ENCODE results near the gene DGKI. TPM values are rescaled to one million over a fixed set of nuclear protein-coding genes. Genes with fewer than 3 reads are reported as not detected.

DGKI gene
- total RNA-seq, 1 donor from 2014 or later = 3.1 TPM

DNA sequence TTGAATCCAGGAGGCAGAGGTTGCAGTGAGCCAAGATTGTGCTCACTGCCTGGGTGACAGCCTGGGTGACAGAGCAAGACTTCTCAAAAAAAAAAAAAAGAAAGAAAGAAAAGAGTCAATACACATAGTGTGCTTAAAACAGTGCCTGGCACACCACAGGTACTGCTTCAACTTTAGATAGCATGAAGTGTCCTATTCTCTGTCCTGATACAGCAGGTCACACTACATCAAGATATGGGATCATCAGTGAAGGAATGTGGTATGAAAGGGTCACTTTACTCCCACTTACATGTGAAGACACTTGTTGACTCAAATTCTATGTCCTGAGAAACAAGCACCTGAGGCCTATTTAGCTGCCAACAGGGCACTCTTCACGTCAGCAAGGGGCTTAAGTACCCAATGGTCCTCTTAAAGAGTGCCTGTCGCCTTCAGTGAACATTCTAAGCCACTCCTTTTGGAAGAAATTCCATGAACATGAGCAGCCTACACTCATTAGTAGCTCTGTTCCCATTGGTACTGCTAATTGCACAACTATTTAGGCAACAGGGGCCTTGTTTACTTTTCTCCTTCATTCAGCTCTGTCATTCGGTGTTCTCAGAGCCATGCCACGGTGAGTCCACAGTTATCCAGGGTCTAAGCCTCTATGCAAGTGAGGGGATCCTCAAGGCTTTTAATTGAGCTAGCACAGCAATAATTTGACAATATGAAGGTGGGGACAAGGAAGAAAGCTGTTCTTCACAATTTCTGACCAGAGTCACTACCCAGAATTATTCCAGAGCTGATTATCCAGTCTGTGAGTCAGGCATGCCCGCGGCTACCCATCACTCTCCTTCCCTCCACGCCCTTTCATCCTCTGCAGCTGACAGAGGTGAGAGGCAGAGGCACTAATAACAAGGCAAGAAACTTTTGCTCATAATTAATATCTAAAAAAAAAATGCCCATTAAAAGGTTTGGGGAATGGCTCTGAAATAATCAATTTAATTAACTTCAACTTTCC lies 446.6 kb downstream of the DGKI start:
- Mint-ChIP-seq H3K27ac (ENCODE audit: unreplicated experiment) (no peak overlapping the region), H3K36me3 (ENCODE audit: unreplicated experiment) (peaks cover 2% of the 10 kb centered on the region), H3K4me3 (ENCODE audit: unreplicated experiment) (no peak overlapping the region), H3K27me3 (ENCODE audit: unreplicated experiment) (no peaks in the 10 kb centered on the region), H3K4me1 (ENCODE audit: unreplicated experiment) (peaks cover 5% of the 10 kb centered on the region), H3K9me3 (ENCODE audit: unreplicated experiment) (no peaks in the 10 kb centered on the region)
- no peak for DNase-seq (ENCODE audit: extremely low spot score, unreplicated experiment)
- TF ChIP-seq, protein P1, sequence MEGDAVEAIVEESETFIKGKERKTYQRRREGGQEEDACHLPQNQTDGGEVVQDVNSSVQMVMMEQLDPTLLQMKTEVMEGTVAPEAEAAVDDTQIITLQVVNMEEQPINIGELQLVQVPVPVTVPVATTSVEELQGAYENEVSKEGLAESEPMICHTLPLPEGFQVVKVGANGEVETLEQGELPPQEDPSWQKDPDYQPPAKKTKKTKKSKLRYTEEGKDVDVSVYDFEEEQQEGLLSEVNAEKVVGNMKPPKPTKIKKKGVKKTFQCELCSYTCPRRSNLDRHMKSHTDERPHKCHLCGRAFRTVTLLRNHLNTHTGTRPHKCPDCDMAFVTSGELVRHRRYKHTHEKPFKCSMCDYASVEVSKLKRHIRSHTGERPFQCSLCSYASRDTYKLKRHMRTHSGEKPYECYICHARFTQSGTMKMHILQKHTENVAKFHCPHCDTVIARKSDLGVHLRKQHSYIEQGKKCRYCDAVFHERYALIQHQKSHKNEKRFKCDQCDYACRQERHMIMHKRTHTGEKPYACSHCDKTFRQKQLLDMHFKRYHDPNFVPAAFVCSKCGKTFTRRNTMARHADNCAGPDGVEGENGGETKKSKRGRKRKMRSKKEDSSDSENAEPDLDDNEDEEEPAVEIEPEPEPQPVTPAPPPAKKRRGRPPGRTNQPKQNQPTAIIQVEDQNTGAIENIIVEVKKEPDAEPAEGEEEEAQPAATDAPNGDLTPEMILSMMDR (IDR thresholded peaks at IDR 0.05) = no peak

DNA sequence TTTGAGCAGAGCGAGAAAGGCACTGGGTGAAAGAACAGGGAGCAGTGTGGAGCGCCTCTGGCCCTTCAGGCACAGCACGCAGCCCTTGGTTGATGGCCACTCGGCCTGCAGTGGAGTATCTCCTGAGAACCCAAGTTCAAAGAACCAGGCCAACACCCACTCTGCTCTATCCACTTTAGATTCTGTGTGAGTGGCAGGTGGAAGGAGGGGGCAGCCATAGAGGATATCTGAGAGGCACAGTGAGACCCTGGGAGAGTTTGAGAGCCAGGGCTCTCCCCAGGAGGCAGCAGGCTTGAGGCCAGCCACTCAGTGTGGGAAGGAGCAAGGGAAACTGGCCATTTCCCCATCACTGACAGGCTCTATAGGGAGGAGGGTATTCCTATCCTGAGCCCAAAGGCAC lies 450.7 kb downstream of the DGKI start:
- Mint-ChIP-seq H3K4me3 (ENCODE audit: unreplicated experiment) (no peak overlapping the region), H3K4me1 (ENCODE audit: unreplicated experiment) (no peaks in the 10 kb centered on the region), H3K9me3 (ENCODE audit: unreplicated experiment) (no peaks in the 10 kb centered on the region), H3K27ac (ENCODE audit: unreplicated experiment) (no peak overlapping the region), H3K36me3 (ENCODE audit: unreplicated experiment) (peaks cover 4% of the 10 kb centered on the region), H3K27me3 (ENCODE audit: unreplicated experiment) (no peaks in the 10 kb centered on the region)
- DNase-seq (ENCODE audit: extremely low spot score, unreplicated experiment) = no peak
- TF ChIP-seq, protein P1 (IDR thresholded peaks at IDR 0.05) = no peak

DNA sequence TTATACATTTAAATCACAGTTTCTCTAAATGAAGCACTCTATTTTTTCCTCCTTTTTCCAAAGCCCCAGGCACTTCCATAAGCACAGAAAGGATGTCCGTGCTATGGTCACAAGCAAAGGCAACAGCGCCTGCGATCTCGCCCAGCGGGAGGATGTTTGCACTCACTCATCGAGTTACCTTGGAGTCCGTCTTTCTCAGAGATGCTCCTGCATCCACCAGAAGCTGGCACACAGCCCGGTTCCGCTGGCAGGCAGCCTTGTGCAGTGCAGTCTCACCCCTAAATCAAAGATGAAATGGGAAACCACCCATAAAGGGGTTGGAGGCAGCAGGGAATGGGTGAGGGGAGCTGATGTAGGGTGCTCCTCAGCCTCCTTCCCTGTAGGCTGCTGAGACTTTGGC lies 451.4 kb downstream of the DGKI start:
- Mint-ChIP-seq H3K4me1 (ENCODE audit: unreplicated experiment) (no peaks in the 10 kb centered on the region), H3K36me3 (ENCODE audit: unreplicated experiment) (peaks cover 4% of the 10 kb centered on the region), H3K4me3 (ENCODE audit: unreplicated experiment) (no peak overlapping the region), H3K27me3 (ENCODE audit: unreplicated experiment) (no peaks in the 10 kb centered on the region), H3K9me3 (ENCODE audit: unreplicated experiment) (no peaks in the 10 kb centered on the region), H3K27ac (ENCODE audit: unreplicated experiment) (no peak overlapping the region)
- TF ChIP-seq, protein P1 (IDR thresholded peaks at IDR 0.05) = no peak
- no peak for DNase-seq (ENCODE audit: extremely low spot score, unreplicated experiment)

DNA sequence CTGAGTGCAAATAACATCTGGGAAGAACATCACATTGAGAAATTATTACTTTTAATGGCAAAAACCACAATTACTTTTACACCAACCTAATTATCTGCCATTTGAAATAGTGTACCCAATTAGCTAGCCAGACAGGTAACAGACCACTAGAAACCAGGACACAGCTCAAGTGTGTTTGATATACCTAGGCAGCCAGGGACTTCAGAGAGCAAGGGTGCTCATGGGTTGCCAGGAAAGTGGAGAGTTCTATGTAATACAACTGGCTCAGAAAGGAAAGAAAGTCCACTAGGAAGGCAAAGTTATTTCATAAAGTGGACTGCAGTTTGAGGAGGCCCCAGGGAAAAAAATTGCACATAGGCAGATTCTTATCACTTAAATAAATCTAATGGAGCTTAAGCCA lies 453.2 kb downstream of the DGKI start:
- Mint-ChIP-seq H3K4me1 (ENCODE audit: unreplicated experiment) (no peaks in the 10 kb centered on the region), H3K27ac (ENCODE audit: unreplicated experiment) (no peak overlapping the region), H3K4me3 (ENCODE audit: unreplicated experiment) (no peak overlapping the region), H3K36me3 (ENCODE audit: unreplicated experiment) (peaks cover 4% of the 10 kb centered on the region), H3K9me3 (ENCODE audit: unreplicated experiment) (no peaks in the 10 kb centered on the region), H3K27me3 (ENCODE audit: unreplicated experiment) (no peaks in the 10 kb centered on the region)
- DNase-seq (ENCODE audit: extremely low spot score, unreplicated experiment) = no peak
- TF ChIP-seq, protein P1 (IDR thresholded peaks at IDR 0.05) = no peak

DNA sequence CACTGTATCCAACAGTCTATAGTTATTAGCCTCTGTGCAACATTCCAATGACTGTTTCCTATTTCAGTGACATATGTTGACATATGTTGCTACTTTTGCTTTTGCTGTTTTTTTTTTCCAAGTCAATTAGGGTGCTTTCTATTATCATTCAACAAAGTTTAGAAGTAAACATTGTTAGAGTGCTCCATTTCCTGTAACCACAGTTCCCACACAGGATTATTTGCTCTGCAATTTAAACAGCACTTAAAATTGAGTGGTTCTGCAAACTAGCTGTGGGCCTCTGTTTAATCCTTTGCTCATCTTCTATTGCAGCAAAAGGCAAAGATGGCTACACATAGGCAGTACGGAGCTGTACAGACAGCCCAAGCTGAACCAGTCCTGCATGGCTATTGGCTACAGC lies 456.7 kb downstream of the DGKI start:
- DNase-seq (ENCODE audit: extremely low spot score, unreplicated experiment) = no peak

More for the DNA sequence above, 456.7 kb downstream of the DGKI start:
- peaks cover 2% of the 10 kb centered on the region for H3K36me3 Mint-ChIP-seq (ENCODE audit: unreplicated experiment)
- TF ChIP-seq, protein P1 (IDR thresholded peaks at IDR 0.05) = no peak
- H3K4me1 Mint-ChIP-seq (ENCODE audit: unreplicated experiment) = peaks cover 9% of the 10 kb centered on the region
- H3K9me3 Mint-ChIP-seq (ENCODE audit: unreplicated experiment) = no peaks in the 10 kb centered on the region
- H3K27me3 Mint-ChIP-seq (ENCODE audit: unreplicated experiment) = no peaks in the 10 kb centered on the region
- no peak overlapping the region for H3K4me3 Mint-ChIP-seq (ENCODE audit: unreplicated experiment)
- no peak overlapping the region for H3K27ac Mint-ChIP-seq (ENCODE audit: unreplicated experiment)

Measured in osteocyte (in vitro differentiated cells).